ENCODE data around the gene PPIB. TPM values are rescaled to one million over a fixed set of nuclear protein-coding genes. Genes with fewer than 3 reads are reported as not detected.

PPIB gene
- total RNA-seq, 1 experiment from 2014 or later = 410 TPM

DNA sequence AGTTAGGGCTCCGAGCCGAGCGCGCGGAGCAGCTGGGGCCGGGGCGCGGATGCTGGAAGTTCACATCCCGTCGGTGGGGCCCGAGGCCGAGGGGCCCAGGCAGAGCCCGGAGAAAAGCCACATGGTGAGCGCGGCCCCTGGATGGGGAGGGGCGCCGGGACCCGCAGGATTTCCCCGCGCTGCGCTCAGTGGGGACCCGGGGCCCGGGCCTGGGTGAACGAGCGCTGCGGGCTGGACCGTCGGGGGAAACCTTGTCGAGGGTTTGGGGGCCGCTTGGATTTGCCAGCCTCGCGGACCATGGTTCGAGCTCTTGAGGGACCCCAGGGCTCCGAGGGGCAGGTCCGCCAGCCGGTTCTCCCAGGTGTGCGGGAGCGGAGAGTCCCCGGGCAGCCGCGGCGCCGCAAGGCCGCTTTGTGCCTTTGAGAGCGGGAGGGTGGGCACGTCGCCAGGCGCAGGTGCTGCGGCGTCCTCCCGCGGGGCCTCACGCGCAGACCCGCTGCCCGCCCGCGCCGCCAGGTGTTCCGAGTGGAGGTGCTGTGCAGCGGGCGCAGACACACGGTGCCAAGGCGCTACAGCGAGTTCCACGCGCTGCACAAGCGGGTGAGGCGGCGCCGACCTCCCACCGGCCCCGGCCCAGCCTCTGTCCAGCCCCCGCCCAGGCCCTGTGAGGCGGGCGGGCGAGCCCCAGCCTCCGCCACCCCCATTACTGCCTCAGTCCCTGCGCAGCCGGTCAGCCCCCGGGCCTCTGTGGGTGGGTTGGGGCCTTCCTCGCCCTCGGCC lies 10.9 kb downstream of the PPIB start, which contains the start of gene SNX22:
SNX22 (plus strand) TSS at position 5 of the 780 bp plus-strand sequence; CDS start at position 50, 45 bp downstream.
- POLR2A ChIA-PET (ENCODE audit: low non-redundant PET) = interaction anchor here (0.7 kb wide), 1 partner anchor 58 kb away, joined by 9 read pairs; no protein-coding TSS in a partner anchor
- TF ChIP-seq, protein P1, sequence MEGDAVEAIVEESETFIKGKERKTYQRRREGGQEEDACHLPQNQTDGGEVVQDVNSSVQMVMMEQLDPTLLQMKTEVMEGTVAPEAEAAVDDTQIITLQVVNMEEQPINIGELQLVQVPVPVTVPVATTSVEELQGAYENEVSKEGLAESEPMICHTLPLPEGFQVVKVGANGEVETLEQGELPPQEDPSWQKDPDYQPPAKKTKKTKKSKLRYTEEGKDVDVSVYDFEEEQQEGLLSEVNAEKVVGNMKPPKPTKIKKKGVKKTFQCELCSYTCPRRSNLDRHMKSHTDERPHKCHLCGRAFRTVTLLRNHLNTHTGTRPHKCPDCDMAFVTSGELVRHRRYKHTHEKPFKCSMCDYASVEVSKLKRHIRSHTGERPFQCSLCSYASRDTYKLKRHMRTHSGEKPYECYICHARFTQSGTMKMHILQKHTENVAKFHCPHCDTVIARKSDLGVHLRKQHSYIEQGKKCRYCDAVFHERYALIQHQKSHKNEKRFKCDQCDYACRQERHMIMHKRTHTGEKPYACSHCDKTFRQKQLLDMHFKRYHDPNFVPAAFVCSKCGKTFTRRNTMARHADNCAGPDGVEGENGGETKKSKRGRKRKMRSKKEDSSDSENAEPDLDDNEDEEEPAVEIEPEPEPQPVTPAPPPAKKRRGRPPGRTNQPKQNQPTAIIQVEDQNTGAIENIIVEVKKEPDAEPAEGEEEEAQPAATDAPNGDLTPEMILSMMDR (conservative IDR thresholded peaks at IDR 0.05; ENCODE audit: low read depth, low read length) = no peak
- no peak for TF ChIP-seq EZH2 (IDR thresholded peaks at IDR 0.05; ENCODE audit: borderline replicate concordance, low read depth, low read length, poor library complexity, severe bottlenecking)
- Histone ChIP-seq H3K4me3 (ENCODE audit: low read depth, low read length, poor library complexity, severe bottlenecking) (peak within 1 kb of the TSS; percentile 66), H3K4me1 (ENCODE audit: insufficient read depth, low read length, poor library complexity, severe bottlenecking) (peaks cover 20% of the 10 kb centered on the region), H3K9me3 (ENCODE audit: low read depth, low read length, poor library complexity, severe bottlenecking) (no peaks in the 10 kb centered on the region), H3K27me3 (replicated peaks; ENCODE audit: insufficient read depth, low read depth, low read length, poor library complexity) (no peaks in the 10 kb centered on the region), H3K36me3 (ENCODE audit: insufficient read depth, low read length, poor library complexity, severe bottlenecking) (peaks cover 22% of the 10 kb centered on the region), H3K27ac (ENCODE audit: low read depth, low read length, poor library complexity, severe bottlenecking) (no peak within 1 kb of the TSS)
- CTCF ChIA-PET = interaction anchor here (2.0 kb wide), 1 partner anchor 542 kb away, joined by 12 read pairs; no protein-coding TSS in a partner anchor
- no peak for DNase-seq (ENCODE audit: low spot score)
- intact Hi-C loops (cut with micrococcal nuclease; ENCODE audit: unreplicated experiment) = loop anchor here (2.0 kb wide), 1 partner anchor 57 kb away; the partner anchor contains the start of gene SNX1
- no TSS peak for BruUV-seq (replicated peaks)

DNA sequence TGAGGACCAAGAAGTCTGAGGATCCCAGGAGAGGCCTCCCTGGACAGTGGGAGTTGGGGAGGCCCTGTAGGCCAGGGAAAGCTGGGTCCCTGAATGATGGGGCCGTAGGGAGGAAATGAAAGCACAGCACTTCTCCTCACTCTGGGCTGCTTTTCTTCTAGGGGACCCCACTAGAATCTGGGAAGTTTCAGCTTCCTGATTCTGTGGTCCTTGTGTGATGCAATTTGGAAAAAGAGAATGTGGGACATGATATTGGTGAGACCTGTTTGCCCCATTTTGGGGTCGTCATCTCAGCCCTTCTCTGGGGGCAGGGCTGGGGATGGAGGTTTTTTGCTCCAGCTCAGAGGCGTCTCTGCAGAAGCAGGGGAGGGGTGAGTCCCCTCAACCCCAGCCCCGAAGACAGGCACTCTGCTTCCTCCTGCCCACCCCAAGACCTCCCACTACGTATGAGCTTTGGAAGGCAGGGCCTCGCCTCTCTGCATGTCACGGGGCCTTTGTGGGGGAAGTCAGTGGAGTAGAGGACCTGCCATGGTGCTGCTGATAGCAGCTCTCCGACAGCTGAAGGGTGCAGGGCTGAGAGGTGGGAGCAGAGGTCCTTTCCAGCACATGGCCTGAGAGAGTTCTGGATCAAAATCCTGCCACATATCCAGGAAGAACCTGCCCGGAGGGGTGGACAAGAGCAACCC lies 12.8 kb downstream of the PPIB start:
- intact Hi-C loops (cut with micrococcal nuclease; ENCODE audit: unreplicated experiment) = no loop called here
- H3K4me1 ChIP-seq (ENCODE audit: insufficient read depth, low read length, poor library complexity, severe bottlenecking) = peaks cover 31% of the 10 kb centered on the region
- H3K27me3 ChIP-seq (replicated peaks; ENCODE audit: insufficient read depth, low read depth, low read length, poor library complexity) = no peaks in the 10 kb centered on the region
- no TSS peak for BruUV-seq (replicated peaks)
- no peak for DNase-seq (ENCODE audit: low spot score)
- H3K36me3 ChIP-seq (ENCODE audit: insufficient read depth, low read length, poor library complexity, severe bottlenecking) = peaks cover 3% of the 10 kb centered on the region
- no peaks in the 10 kb centered on the region for H3K9me3 ChIP-seq (ENCODE audit: low read depth, low read length, poor library complexity, severe bottlenecking)
- POLR2A ChIA-PET (ENCODE audit: low non-redundant PET) = interaction anchor here (0.5 to 0.6 kb wide), 2 partner anchors 8 to 660 kb away, joined by 3 to 9 read pairs; no protein-coding TSS in a partner anchor
- CTCF ChIA-PET = interaction anchor here (0.5 to 1.1 kb wide), 2 partner anchors 540 to 551 kb away, joined by 4 to 8 read pairs; no protein-coding TSS in a partner anchor
- TF ChIP-seq, protein P1 (conservative IDR thresholded peaks at IDR 0.05; ENCODE audit: low read depth, low read length) = no peak
- TF ChIP-seq EZH2 (IDR thresholded peaks at IDR 0.05; ENCODE audit: borderline replicate concordance, low read depth, low read length, poor library complexity, severe bottlenecking) = no peak
- no peak overlapping the region for H3K27ac ChIP-seq (ENCODE audit: low read depth, low read length, poor library complexity, severe bottlenecking)
- H3K4me3 ChIP-seq (ENCODE audit: low read depth, low read length, poor library complexity, severe bottlenecking) = no peak overlapping the region

DNA sequence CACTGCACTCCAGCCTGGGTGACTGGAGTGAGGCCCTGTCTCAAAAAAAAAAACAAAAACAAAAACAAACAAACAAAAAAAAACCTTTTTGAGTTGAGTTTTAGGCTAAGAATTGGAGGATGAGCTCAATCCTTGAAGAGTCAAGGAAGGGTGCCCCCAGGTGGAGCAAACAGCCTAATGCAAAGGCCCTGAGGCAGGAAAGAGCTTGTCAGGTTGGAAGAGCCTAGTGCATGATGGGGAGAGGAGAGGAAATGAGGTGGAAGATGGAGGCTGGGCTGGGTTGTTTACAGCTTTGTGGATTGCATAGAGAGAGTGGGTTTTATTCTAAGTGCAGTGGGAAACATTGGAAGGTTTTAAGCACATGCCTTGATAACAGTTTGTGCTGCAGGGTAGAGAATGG lies 13.4 kb downstream of the PPIB start:
- intact Hi-C loops (cut with micrococcal nuclease; ENCODE audit: unreplicated experiment) = no loop called here
- no peak overlapping the region for H3K27ac ChIP-seq (ENCODE audit: low read depth, low read length, poor library complexity, severe bottlenecking)
- H3K4me3 ChIP-seq (ENCODE audit: low read depth, low read length, poor library complexity, severe bottlenecking) = no peak overlapping the region
- ChIA-PET CTCF (interaction anchor here (0.5 to 1.1 kb wide), 2 partner anchors 539 to 552 kb away, joined by 4 to 8 read pairs; no protein-coding TSS in a partner anchor), POLR2A (ENCODE audit: low non-redundant PET) (interaction anchor here (0.6 kb wide), 2 partner anchors 13 to 660 kb away, joined by 7 to 9 read pairs; partner anchors contain the start of gene PPIB)
- H3K27me3 ChIP-seq (replicated peaks; ENCODE audit: insufficient read depth, low read depth, low read length, poor library complexity) = no peaks in the 10 kb centered on the region
- TF ChIP-seq, protein P1 (conservative IDR thresholded peaks at IDR 0.05; ENCODE audit: low read depth, low read length) = peak; percentile 49
- TF ChIP-seq EZH2 (IDR thresholded peaks at IDR 0.05; ENCODE audit: borderline replicate concordance, low read depth, low read length, poor library complexity, severe bottlenecking) = no peak
- peaks cover 2% of the 10 kb centered on the region for H3K36me3 ChIP-seq (ENCODE audit: insufficient read depth, low read length, poor library complexity, severe bottlenecking)
- peaks cover 31% of the 10 kb centered on the region for H3K4me1 ChIP-seq (ENCODE audit: insufficient read depth, low read length, poor library complexity, severe bottlenecking)
- peak; percentile 54 for DNase-seq (ENCODE audit: low spot score)
- BruUV-seq (replicated peaks) = no TSS peak
- no peaks in the 10 kb centered on the region for H3K9me3 ChIP-seq (ENCODE audit: low read depth, low read length, poor library complexity, severe bottlenecking)
